ENCODE measurements around the gene GNAZ.

Gene GNAZ

DNA sequence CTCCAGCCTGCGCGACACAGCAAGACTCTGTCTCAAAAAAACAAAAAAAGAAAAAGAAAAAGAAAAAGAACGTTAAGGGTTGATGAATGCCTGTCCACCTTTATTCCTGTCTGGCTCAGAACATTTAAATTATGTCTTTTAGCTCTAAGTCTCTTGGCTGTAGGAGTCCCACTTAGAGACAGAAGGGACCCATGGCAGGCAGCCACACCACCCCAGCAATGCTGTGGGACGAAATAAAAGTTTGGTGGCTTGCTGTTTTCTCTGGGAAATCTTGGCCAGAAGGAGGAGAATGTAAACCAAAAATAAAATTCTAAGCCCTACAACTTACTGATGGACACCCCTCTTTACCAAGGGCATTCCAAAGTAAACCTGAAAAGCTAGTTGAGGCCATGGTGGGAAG, 38.9 kb upstream of the GNAZ start:
- H3K4me3 ChIP-seq = no peak overlapping the region
- no peak overlapping the region for H3K27ac ChIP-seq
- no peak for DNase-seq (ENCODE audit: low spot score)
- TF ChIP-seq, protein P1, sequence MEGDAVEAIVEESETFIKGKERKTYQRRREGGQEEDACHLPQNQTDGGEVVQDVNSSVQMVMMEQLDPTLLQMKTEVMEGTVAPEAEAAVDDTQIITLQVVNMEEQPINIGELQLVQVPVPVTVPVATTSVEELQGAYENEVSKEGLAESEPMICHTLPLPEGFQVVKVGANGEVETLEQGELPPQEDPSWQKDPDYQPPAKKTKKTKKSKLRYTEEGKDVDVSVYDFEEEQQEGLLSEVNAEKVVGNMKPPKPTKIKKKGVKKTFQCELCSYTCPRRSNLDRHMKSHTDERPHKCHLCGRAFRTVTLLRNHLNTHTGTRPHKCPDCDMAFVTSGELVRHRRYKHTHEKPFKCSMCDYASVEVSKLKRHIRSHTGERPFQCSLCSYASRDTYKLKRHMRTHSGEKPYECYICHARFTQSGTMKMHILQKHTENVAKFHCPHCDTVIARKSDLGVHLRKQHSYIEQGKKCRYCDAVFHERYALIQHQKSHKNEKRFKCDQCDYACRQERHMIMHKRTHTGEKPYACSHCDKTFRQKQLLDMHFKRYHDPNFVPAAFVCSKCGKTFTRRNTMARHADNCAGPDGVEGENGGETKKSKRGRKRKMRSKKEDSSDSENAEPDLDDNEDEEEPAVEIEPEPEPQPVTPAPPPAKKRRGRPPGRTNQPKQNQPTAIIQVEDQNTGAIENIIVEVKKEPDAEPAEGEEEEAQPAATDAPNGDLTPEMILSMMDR (IDR thresholded peaks at IDR 0.05) = no peak

DNA sequence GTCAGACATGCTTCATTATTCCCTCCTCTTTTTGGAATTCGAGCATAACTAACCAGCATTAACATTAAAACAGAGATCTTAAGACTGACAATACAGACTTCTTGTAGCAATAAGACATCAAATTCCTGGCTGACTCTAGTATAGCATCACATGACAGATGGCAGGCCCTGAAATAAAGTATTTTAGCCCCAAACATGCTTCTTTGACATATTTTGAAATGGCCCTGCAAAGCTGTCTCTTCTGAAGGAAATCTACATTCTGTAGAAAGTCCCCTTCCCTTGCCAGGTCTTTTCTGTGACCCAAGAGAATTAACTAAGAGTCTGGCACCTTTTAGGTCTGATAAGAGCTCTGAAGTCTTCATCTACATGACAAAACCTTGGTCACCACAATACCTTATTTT, 38.5 kb upstream of the GNAZ start:
- DNase-seq (ENCODE audit: low spot score) = no peak
- Histone ChIP-seq H3K4me3 (no peak overlapping the region), H3K27ac (no peak overlapping the region)
- TF ChIP-seq, protein P1 (IDR thresholded peaks at IDR 0.05) = no peak

DNA sequence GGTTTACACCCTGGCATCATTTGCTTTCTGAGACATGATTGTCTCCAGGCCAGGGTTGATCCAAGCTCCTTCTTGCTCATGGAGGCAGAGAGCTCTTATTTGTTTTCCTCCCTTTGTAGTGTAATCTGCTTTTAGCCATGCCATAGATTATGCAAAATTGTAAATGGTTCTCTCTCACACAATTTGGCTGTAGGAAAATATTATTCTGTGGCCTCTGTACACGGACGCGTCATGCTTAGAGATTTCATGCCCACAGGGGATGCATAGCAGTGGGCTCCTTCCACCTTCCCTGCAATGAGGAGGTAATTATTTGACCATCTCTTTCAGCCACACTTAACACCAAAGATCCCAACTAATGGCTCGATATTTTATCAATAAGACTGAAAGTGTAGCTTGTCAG, 37.7 kb upstream of the GNAZ start:
- DNase-seq (ENCODE audit: low spot score) = no peak
- Histone ChIP-seq H3K27ac (no peak overlapping the region), H3K4me3 (no peak overlapping the region)
- TF ChIP-seq, protein P1 (IDR thresholded peaks at IDR 0.05) = no peak

DNA sequence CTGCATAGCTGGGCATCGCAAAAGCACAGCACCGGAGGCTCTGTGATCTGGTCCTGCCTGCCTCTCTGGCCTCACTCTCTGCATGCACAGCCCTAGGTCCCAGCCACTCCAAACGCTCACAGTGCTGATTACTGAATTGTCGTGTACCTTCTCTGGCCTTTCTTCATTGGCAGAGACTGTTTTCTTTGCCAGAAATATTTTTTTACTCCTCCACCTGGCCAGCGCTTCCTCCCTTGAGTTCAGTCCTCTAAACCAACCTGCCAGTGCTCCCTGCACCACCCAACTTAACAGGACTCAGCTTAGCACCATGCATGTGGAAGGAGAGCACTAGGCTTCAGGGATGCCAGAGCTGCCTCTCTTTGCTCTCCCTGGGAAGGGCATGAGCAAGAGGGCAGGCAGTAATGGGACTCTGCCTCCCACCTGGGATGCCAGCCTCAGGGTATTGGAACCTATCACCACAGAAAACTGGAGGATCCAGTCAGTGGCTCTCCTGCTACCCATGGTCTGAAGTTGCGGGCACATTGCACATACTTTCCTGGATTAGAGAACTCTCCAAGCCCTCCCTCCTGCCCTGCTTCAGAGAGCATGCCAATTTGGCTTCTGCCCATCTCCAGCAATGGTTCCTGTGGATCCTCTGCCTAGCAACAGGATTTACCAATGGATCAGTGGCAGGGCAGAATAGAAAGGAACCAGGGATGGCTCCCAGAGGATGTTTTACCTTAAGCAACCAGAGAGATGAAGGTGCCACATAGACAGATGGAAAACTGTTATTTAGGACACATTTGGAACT, 37.0 kb upstream of the GNAZ start:
- DNase-seq (ENCODE audit: low spot score) = no peak
- TF ChIP-seq, protein P1 (IDR thresholded peaks at IDR 0.05) = no peak
- Histone ChIP-seq H3K27ac (no peak overlapping the region), H3K4me3 (no peak overlapping the region)

DNA sequence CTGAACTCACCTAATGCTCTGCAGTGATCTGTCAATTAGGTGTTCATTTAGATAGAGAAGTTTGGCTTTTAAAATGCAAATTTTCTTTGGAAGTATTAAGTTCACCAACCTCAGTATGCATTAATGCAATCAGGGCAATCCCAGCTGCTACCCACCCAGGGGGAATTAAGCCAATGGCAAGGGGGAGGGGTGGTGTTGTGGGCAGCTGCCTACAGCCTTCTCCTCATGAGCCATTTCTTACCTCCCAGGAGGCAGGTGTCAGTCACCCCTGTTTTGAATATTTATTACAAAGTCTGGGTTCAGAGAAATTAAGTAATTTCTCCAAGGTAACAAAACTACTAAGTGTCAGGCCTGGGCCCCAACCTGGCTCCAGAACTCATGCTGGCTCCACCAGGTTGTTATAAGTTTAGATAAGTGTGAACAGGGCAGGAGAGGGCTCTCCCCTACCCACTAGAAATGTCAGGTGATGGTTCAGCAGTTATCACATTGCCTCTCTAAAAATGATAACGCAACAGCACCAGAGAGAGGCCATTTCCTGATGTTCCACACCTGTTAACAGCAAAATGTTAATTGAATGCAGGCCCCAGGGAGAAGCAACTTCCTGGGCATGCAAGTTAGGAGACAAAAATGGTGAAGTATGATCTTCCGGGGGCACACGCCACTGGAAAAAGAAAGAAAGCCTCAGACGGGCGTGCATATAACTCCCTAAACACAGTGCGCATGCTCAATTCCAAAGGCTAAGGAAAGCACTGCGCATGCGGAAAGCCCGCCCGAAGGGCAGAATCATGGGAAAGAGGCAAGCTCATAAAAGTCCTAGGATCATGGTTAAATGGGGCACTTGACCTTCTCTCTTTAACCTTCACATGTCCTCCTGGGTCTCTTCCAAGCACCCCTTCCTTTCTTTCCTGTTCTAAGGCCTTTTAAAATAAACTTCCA, 35.4 kb upstream of the GNAZ start:
- no peak for DNase-seq (ENCODE audit: low spot score)
- TF ChIP-seq, protein P1 (IDR thresholded peaks at IDR 0.05) = no peak
- Histone ChIP-seq H3K4me3 (no peak overlapping the region), H3K27ac (no peak overlapping the region)

DNA sequence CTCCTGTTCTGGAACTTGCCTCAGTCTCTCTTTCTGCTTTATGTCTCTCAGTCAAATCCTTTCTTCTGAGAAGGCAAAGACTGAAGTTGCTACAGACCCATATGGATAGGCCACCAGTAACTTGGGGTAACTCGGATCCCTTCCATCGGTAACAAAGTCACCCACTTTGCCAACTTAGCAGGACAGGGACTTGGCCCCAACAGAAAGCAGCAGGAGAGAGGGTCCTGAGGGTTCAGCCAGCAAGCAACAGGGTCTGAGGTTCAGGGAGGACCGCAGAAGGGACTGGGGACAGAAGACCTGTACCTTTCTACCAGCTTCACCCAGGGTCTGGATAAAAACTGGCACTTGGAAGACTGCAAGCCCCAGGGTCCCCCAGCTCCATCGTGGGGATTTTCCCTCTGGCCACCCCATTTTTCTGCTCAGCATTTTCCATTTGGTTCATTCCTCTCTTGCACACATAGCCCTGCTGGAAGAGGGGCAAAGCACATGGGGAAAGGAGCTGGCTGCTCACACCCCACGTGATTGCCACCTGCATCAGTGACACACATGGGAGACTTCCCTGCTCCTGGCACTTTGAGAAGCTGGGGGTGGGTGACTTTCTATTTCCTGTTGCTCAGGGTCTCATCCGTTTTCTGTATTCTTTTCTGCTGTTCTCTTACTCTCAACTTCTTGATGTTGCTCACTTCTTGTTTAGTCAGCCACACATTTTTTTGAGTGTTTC, 34.6 kb upstream of the GNAZ start:
- Histone ChIP-seq H3K4me3 (no peak overlapping the region), H3K27ac (no peak overlapping the region)
- no peak for DNase-seq (ENCODE audit: low spot score)
- TF ChIP-seq, protein P1 (IDR thresholded peaks at IDR 0.05) = no peak

Data from coronary artery (tissue), 2 donors.